Immature natural killer cell (primary cell): ENCODE data around the gene RGS6. TPM values are rescaled to one million over a fixed set of nuclear protein-coding genes. Genes with fewer than 3 reads are reported as not detected.

Experiments
- DNase-seq, 3 donors: peaks; one replicate each; pipeline ENCODE4 v3.0.0; 2022; ENCODE audit warnings: mixed read lengths in 1 of 3
- H3K27ac Mint-ChIP-seq, 6 donors: one replicate each; pipeline ENCODE4 v1.8.0; 2020; ENCODE audit warnings: mixed read lengths in 6 of 6, mild to moderate bottlenecking in 5 of 6, inconsistent platforms in 4 of 6, moderate library complexity in 3 of 6
- H3K27me3 Mint-ChIP-seq, 3 donors: one replicate each; pipeline ENCODE4 v1.8.0; 2020 to 2021; ENCODE audit warnings: low read depth in 3 of 3, mild to moderate bottlenecking in 3 of 3, mixed read lengths in 3 of 3, moderate library complexity in 3 of 3, inconsistent platforms in 1 of 3
- H3K36me3 Mint-ChIP-seq, 3 donors: one replicate each; pipeline ENCODE4 v1.8.0; 2020; ENCODE audit warnings: mixed read lengths in 3 of 3, inconsistent platforms in 2 of 3, mild to moderate bottlenecking in 2 of 3
- H3K4me1 Mint-ChIP-seq, 2 donors: one replicate each; pipeline ENCODE4 v1.8.0; 2020; ENCODE audit warnings: inconsistent platforms in 2 of 2, mild to moderate bottlenecking in 2 of 2, mixed read lengths in 2 of 2, moderate library complexity in 1 of 2
- H3K4me3 Mint-ChIP-seq, 5 donors: one replicate each; pipeline ENCODE4 v1.8.0; 2020; ENCODE audit warnings: mild to moderate bottlenecking in 5 of 5, mixed read lengths in 5 of 5, inconsistent platforms in 3 of 5, moderate library complexity in 3 of 5
- H3K9me3 Mint-ChIP-seq, 6 donors: one replicate each; pipeline ENCODE4 v1.8.0; 2020; ENCODE audit warnings: mild to moderate bottlenecking in 6 of 6, mixed read lengths in 6 of 6, inconsistent platforms in 4 of 6, moderate library complexity in 3 of 6
- polyA plus RNA-seq, 3 donors: library from polyadenylated mRNA; unstranded; fragments of 300-500 nt; fragmentation: Illumina TruSeq; gene quantifications; one replicate each; pipeline ENCODE4 v1.2.3, GENCODE V29; 2021

RGS6 gene
- polyA plus RNA-seq, 3 donors from 2014 or later, result 0.34 to 0.37 TPM; not detected in 1

- Mint-ChIP-seq H3K27me3 (peaks cover 0 to 8% (median 2%) of the 10 kb centered on the region in 3 donors), H3K4me3 (peak overlapping the region in 1 of 5 donors; percentile 30), H3K36me3 (peaks cover 0 to 5% (median 0%) of the 10 kb centered on the region in 3 donors), H3K27ac (peak overlapping the region in 2 of 6 donors; percentile 34 to 76), H3K9me3 (no peaks in the 10 kb centered on the region), H3K4me1 (peaks cover 5 to 16% of the 10 kb centered on the region in 2 donors)
- peak; percentile 56 to 67 (median 61) for DNase-seq
Observed at GRCh38 chr14:72420749-72421474, 488.7 kb downstream of the RGS6 start.

- H3K4me3 Mint-ChIP-seq, result no peak overlapping the region
Observed at GRCh38 chr14:72423957-72424356, 491.7 kb downstream of the RGS6 start.

GRCh38 chr14:72430457-72430856 lies 498.2 kb downstream of the RGS6 start:
- no peak for DNase-seq
- peaks cover 0 to 8% (median 4%) of the 10 kb centered on the region in 3 donors for H3K36me3 Mint-ChIP-seq
- peaks cover 0 to 5% (median 0%) of the 10 kb centered on the region in 6 donors for H3K9me3 Mint-ChIP-seq
- H3K27ac Mint-ChIP-seq, result no peak overlapping the region
- peaks cover 0 to under 1% of the 10 kb centered on the region in 2 donors for H3K4me1 Mint-ChIP-seq
- H3K27me3 Mint-ChIP-seq, result peaks cover 0 to 3% (median 0%) of the 10 kb centered on the region in 3 donors
- H3K4me3 Mint-ChIP-seq, result no peak overlapping the region

More at GRCh38 chr14:72423957-72424356, 491.7 kb downstream of the RGS6 start:
- peaks cover 0 to 5% (median 0%) of the 10 kb centered on the region in 6 donors for H3K9me3 Mint-ChIP-seq
- H3K4me1 Mint-ChIP-seq, result peaks cover 5 to 7% of the 10 kb centered on the region in 2 donors
- peak overlapping the region in 1 of 6 donors; percentile 16 for H3K27ac Mint-ChIP-seq
- H3K36me3 Mint-ChIP-seq, result peaks cover 0 to 12% (median 4%) of the 10 kb centered on the region in 3 donors
- H3K27me3 Mint-ChIP-seq, result peaks cover 0 to 4% (median 2%) of the 10 kb centered on the region in 3 donors
- no peak for DNase-seq

GRCh38 chr14:72432748-72433147 lies 500.5 kb downstream of the RGS6 start:
- peaks cover 4 to 16% of the 10 kb centered on the region in 2 donors for H3K4me1 Mint-ChIP-seq
- H3K9me3 Mint-ChIP-seq, result peaks cover 0 to 4% (median 0%) of the 10 kb centered on the region in 6 donors
- H3K36me3 Mint-ChIP-seq, result peaks cover 0 to 5% (median 2%) of the 10 kb centered on the region in 3 donors
- H3K27me3 Mint-ChIP-seq, result peaks cover 0 to 3% (median 0%) of the 10 kb centered on the region in 3 donors
- no peak for DNase-seq
- no peak overlapping the region for H3K4me3 Mint-ChIP-seq
- no peak overlapping the region for H3K27ac Mint-ChIP-seq

- Mint-ChIP-seq H3K4me1 (peaks cover 4 to 23% of the 10 kb centered on the region in 2 donors), H3K4me3 (no peak overlapping the region), H3K27me3 (peaks cover 0 to 5% (median 0%) of the 10 kb centered on the region in 3 donors), H3K27ac (no peak overlapping the region), H3K9me3 (no peaks in the 10 kb centered on the region), H3K36me3 (no peaks in the 10 kb centered on the region)
- DNase-seq, result no peak
Observed at GRCh38 chr14:72433511-72433910, 501.3 kb downstream of the RGS6 start.

GRCh38 chr14:72434856-72435255 lies 502.6 kb downstream of the RGS6 start:
- H3K4me1 Mint-ChIP-seq, result peaks cover 18 to 37% of the 10 kb centered on the region in 2 donors

GRCh38 chr14:72439707-72440106 lies 507.5 kb downstream of the RGS6 start:
- peak; percentile 28 to 37 (median 33) for DNase-seq

More at GRCh38 chr14:72434856-72435255, 502.6 kb downstream of the RGS6 start:
- H3K27me3 Mint-ChIP-seq, result peaks cover 0 to 5% (median 0%) of the 10 kb centered on the region in 3 donors
- no peak for DNase-seq
- H3K27ac Mint-ChIP-seq, result peak overlapping the region in 1 of 6 donors; percentile 18
- H3K4me3 Mint-ChIP-seq, result no peak overlapping the region
- H3K36me3 Mint-ChIP-seq, result no peaks in the 10 kb centered on the region
- no peaks in the 10 kb centered on the region for H3K9me3 Mint-ChIP-seq

GRCh38 chr14:72443256-72443655 lies 511.0 kb downstream of the RGS6 start:
- peak overlapping the region in 2 of 6 donors; percentile 24 to 27 for H3K27ac Mint-ChIP-seq
- DNase-seq, result no peak
- no peaks in the 10 kb centered on the region for H3K36me3 Mint-ChIP-seq
- H3K4me3 Mint-ChIP-seq, result peak overlapping the region; percentile 36 to 81 (median 71)
- H3K4me1 Mint-ChIP-seq, result peaks cover 66 to 72% of the 10 kb centered on the region in 2 donors
- peaks cover 0 to 6% (median 2%) of the 10 kb centered on the region in 3 donors for H3K27me3 Mint-ChIP-seq
- H3K9me3 Mint-ChIP-seq, result no peaks in the 10 kb centered on the region

More at GRCh38 chr14:72439707-72440106, 507.5 kb downstream of the RGS6 start:
- peaks cover 0 to 6% (median 2%) of the 10 kb centered on the region in 3 donors for H3K27me3 Mint-ChIP-seq
- peak overlapping the region; percentile 69 to 83 (median 77) for H3K4me3 Mint-ChIP-seq
- no peaks in the 10 kb centered on the region for H3K36me3 Mint-ChIP-seq
- peak overlapping the region; percentile 24 to 77 (median 54) for H3K27ac Mint-ChIP-seq
- H3K4me1 Mint-ChIP-seq, result peaks cover 65 to 85% of the 10 kb centered on the region in 2 donors
- no peaks in the 10 kb centered on the region for H3K9me3 Mint-ChIP-seq

- H3K27ac Mint-ChIP-seq, result peak overlapping the region in 4 of 6 donors; percentile 24 to 53 (median 26)
- H3K27me3 Mint-ChIP-seq, result peaks cover 0 to 6% (median 1%) of the 10 kb centered on the region in 3 donors
- H3K36me3 Mint-ChIP-seq, result no peaks in the 10 kb centered on the region
- peak overlapping the region; percentile 36 to 81 (median 71) for H3K4me3 Mint-ChIP-seq
- peak; percentile 34 to 48 (median 45) for DNase-seq
- H3K4me1 Mint-ChIP-seq, result peaks cover 61 to 66% of the 10 kb centered on the region in 2 donors
- H3K9me3 Mint-ChIP-seq, result no peaks in the 10 kb centered on the region
Observed at GRCh38 chr14:72443991-72444441, 511.8 kb downstream of the RGS6 start.

- Mint-ChIP-seq H3K9me3 (no peaks in the 10 kb centered on the region), H3K36me3 (no peaks in the 10 kb centered on the region), H3K4me3 (peak overlapping the region in 3 of 5 donors; percentile 71 to 81 (median 76)), H3K27me3 (peaks cover 0 to 6% (median 1%) of the 10 kb centered on the region in 3 donors), H3K27ac (no peak overlapping the region), H3K4me1 (peaks cover 56 to 60% of the 10 kb centered on the region in 2 donors)
- DNase-seq, result no peak
Observed at GRCh38 chr14:72444701-72445100, 512.5 kb downstream of the RGS6 start.

GRCh38 chr14:72448212-72448611 lies 516.0 kb downstream of the RGS6 start:
- DNase-seq, result no peak
- Mint-ChIP-seq H3K4me3 (no peak overlapping the region), H3K36me3 (no peaks in the 10 kb centered on the region), H3K4me1 (peaks cover 51 to 55% of the 10 kb centered on the region in 2 donors), H3K27me3 (peaks cover 4 to 11% (median 8%) of the 10 kb centered on the region in 3 donors), H3K27ac (no peak overlapping the region), H3K9me3 (no peaks in the 10 kb centered on the region)

GRCh38 chr14:72450473-72451044 lies 518.3 kb downstream of the RGS6 start:
- peaks cover 38 to 59% of the 10 kb centered on the region in 2 donors for H3K4me1 Mint-ChIP-seq

GRCh38 chr14:72451054-72451972 lies 519.1 kb downstream of the RGS6 start:
- Mint-ChIP-seq H3K4me1 (peaks cover 38 to 59% of the 10 kb centered on the region in 2 donors), H3K36me3 (no peaks in the 10 kb centered on the region), H3K27ac (peak overlapping the region; percentile 87 to 96 (median 93)), H3K4me3 (peak overlapping the region; percentile 74 to 82 (median 78)), H3K9me3 (no peaks in the 10 kb centered on the region), H3K27me3 (peaks cover 4 to 9% (median 8%) of the 10 kb centered on the region in 3 donors)
- peak; percentile 72 to 77 (median 76) for DNase-seq

More at GRCh38 chr14:72450473-72451044, 518.3 kb downstream of the RGS6 start:
- no peak for DNase-seq
- peaks cover 4 to 9% (median 8%) of the 10 kb centered on the region in 3 donors for H3K27me3 Mint-ChIP-seq
- no peaks in the 10 kb centered on the region for H3K36me3 Mint-ChIP-seq
- H3K9me3 Mint-ChIP-seq, result no peaks in the 10 kb centered on the region
- H3K27ac Mint-ChIP-seq, result peak overlapping the region; percentile 87 to 96 (median 93)
- peak overlapping the region; percentile 74 to 82 (median 78) for H3K4me3 Mint-ChIP-seq
